GM19043 (cell line): ENCODE results near the gene THSD1.

Source experiments
- ATAC-seq: cut with Tn5 transposase; IDR thresholded peaks from one replicate; pipeline ENCODE4 v1.9.1; 2021; ENCODE audit warnings: low read depth; ENCODE audit not compliant: unreplicated experiment

Gene THSD1, protein sequence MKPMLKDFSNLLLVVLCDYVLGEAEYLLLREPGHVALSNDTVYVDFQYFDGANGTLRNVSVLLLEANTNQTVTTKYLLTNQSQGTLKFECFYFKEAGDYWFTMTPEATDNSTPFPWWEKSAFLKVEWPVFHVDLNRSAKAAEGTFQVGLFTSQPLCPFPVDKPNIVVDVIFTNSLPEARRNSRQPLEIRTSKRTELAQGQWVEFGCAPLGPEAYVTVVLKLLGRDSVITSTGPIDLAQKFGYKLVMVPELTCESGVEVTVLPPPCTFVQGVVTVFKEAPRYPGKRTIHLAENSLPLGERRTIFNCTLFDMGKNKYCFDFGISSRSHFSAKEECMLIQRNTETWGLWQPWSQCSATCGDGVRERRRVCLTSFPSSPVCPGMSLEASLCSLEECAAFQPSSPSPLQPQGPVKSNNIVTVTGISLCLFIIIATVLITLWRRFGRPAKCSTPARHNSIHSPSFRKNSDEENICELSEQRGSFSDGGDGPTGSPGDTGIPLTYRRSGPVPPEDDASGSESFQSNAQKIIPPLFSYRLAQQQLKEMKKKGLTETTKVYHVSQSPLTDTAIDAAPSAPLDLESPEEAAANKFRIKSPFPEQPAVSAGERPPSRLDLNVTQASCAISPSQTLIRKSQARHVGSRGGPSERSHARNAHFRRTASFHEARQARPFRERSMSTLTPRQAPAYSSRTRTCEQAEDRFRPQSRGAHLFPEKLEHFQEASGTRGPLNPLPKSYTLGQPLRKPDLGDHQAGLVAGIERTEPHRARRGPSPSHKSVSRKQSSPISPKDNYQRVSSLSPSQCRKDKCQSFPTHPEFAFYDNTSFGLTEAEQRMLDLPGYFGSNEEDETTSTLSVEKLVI

DNA sequence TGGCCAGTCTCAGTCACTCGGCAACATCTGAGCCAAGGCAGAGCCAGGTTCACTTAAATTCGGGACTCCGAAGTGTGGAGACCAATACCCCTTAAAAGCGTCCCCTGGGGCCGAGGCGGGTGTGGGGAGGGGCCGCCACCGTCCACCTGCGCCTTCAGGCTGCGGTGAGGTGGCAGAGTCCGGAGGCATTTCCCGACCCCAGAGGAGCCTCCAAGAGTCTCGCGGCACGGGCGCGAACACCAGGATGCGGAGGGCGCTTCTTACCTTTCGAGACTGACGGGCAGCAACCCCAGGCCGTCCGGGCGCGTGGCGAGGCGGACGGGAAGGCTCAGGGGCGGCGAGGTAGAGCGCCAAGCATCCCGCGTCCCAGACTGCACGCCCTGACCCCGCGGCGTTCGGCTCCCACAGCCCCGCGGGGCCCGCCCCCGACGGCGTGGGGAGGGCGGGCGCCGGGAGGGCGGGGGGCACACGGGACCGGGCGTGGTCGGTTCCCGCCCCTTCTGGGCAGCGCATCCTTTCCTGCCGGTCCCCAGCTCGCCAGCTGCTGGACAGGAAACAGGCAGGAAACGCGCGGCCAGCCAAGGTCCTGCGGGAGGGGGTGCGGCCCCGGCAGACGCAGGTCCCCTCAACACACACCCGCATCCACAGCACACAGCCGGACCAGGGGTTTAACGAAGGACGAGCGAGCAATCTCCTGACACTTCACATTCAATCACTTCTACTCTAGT is at the start of gene THSD1:
Gene THSD1 (minus strand): TSS at position 406 of the 728 bp plus-strand sequence. CDS start 3,572 bp downstream, outside the sequence.
- ATAC-seq: no peak

DNA sequence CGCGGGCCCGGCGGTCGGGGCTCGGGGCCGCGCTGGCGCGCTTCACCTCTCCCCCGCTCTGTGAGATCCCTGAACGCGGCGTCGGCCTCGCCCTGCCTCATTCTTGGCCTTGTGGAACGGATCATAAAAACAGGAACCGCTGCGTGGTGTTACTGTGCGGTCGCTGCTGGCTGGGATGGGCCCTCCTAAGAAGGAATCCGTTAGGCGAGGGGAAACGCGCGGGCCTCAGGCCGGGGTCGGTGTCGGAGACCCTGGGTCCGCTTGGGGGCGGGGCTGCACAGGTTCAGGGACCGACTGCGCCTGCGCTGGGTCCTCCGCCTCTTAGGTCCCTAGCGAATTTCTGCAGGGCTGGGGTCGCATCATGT is 49.7 kb upstream of the THSD1 start:
- ATAC-seq: peak; percentile 19

DNA sequence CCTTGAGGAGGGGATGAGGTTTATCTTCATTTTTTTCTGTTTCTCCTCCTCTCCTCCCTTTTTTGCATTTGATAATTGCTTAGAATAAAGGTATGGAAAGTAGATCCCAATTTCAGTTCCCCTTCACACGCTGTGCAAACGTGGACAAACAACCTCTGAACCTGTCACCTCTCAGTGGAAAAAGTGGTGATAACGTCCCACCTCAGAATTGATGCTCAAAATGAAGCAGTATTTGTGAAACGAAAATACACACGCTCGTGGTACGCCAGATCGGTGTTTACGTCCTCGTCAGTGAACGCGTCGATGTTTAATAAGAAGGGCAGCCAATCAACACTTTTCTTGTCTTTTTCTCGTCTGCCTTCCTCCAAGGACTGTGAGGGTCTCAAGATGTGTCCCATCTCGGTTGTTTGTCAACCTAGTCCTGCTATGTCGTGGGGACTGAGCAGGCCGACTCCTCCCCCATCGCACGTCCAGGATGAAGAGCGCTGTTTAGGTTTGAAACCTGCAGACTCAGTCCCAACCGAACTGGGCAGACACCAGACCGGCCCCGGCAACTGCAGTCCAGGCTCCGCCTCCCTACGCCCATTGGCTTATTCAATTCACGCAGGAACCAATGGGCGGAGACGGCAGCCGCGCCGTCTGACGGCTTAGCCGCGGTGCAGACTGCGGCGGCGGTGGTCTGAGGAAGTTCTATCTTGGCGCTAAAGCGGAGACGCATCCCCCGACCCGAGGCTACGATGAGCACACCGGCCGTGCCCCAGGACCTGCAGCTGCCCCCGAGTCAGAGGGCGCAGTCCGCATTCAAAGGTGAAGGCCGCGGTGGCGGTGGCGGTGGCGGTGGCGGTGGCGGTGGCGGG is 49.1 kb upstream of the THSD1 start, which contains the start of gene CKAP2:
Gene CKAP2 (plus strand): TSS at position 659 of the 857 bp plus-strand sequence. CDS start 79 bp downstream, at position 738.
- peak; percentile 71 for ATAC-seq

DNA sequence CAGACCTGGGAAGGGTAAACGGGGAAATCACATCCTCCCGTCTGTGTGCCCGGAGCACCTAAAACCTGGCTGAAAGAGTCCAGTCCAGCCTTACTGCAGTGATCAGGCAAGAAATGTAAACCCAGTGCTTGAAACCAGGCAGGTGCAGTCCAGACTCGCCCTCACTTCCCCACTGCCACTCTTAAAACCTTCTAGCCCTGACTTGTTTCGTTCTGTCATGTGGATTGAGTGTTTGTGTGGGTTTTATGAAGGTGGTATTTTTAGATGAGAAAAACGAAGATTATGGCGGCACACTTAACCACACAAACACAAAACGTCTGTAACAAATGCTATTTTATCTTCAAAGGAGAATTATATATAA is 48.5 kb upstream of the THSD1 start:
- ATAC-seq: peak; percentile 18

DNA sequence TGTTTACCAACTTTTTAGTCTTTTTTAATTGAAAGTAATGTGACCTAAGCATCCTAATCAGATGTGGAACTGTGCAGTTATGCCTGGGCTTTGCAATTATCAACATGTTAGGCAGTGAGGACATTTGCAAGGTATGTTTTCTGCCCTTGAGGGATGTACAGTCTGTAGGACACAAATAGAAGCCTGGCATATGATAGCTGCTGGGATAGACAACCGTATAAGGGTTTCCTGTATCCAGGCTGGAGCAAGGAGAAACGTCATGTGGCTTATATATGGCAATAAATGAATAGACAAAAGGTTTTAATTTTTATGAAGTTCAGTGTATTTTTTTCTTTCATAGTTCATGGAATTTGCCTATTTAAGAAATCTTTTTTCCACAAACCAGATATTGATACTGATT is 46.5 kb upstream of the THSD1 start:
- no peak for ATAC-seq

DNA sequence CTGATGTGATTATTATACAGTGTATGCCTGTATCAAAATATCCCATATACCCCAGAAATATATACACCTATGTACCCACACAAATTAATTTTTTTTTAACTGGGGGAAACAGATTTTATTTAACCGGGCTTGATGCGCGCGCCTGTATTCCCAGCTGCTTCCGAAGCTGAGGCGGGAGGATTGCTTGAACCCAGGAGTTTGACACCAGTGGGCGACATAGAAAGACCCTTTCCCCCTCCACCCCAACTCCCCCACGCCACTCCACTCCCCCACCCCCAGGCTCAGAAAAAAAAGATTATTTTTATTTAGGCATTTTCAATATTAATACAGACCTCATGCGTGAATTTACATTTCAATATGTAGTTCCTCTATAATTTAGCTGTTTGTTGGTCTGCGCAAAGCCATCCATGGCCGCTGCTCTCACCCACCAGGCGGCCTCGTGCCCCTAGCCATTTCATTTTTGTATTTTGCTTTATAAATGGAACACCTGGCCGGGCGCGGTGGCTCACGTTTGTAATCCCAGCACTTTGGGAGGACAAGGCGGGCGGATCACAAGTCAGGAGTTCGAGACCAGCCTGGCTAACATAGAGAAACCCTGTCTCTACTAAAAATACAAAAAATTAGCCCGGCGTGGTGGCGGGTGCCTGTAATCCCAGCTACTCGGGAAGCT is 45.3 kb upstream of the THSD1 start:
- no peak for ATAC-seq

DNA sequence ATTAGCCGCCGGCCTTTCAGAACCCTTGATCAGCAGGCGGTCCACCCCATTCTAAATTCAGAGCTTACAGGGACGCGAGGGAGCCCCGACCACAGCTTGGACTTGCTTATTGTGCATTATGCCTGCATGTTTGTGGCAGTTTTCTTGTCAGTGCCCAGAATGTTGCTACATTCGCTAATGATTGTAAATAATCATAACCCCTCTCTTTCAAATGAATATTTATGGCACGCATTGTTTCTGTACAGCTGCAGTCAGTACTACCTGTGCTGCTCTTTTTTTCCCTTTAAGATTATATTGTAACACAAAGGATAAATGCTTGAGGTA is 44.8 kb upstream of the THSD1 start:
- ATAC-seq: no peak

GRCh38 chr13:52450012-52450792 is 44.2 kb upstream of the THSD1 start, which contains the start of gene VPS36:
Gene VPS36 (minus strand): TSS chr13:52450634. CDS start chr13:52450594, 40 bp downstream.
- ATAC-seq: peak; percentile 51

DNA sequence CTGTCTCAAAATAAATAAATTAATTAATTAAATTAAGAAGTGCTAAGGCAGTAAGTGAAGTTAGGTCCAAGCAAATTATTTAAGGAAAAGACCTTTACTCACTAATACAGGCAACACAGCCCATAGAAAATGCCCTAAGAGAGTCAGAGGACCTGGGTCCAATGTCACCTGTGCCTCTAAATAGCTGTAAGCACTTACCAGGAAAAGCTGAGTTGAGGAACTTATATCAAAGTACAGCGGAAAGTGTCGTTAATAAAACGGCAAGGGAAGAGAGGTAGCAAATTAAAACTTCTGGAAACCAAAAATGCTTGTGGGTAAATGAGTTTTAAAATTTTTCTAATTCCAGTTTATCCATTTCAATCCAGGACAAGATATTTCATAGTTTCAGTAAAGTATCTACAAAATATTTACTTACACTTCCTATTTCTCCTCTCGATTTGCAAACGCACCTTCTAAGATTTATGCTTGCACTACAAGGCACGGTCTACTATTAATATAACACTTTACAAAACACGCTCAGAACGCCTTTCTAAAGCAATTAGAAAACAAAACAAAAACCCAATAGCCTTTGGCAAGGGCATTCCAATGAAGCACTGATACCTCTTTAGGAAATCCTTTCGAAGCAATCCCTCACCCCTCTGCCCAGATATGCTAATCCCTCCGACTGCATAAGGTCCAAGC is 43.5 kb upstream of the THSD1 start:
- no peak for ATAC-seq

DNA sequence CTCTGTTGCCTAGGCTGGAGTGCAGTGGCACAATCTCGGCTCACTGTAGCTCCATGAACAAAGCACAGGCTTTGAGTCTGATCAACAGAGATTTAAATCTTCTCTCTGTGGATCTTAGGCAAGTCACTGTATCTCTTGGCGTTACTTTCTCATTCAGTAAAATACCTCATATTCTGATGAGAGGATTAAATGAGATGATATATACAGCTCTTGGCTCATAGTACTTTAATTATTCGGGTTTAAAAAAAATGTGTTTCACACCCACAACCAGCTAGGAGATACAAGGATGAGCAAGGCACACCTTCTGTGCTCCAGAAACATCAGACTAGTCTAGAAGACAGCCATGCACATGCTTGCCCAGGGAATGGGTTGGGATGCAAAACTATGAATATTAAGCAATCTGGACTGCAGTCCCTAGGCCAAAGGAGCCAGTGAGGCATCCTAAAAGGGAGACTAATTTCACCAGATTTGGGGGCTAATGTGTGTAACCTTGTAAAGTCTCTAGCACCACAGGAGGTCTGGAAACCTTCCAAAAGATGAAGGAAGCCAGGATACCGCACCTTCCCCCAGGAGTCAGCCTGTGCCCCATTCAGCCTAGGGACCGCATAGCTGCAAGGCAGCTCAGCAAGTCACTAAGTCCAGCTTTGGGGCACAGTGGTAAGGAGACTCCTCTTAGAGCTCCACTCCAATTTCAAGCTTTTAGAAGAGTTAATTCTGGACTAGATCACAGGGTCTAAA is 42.0 kb upstream of the THSD1 start:
- ATAC-seq: no peak

DNA sequence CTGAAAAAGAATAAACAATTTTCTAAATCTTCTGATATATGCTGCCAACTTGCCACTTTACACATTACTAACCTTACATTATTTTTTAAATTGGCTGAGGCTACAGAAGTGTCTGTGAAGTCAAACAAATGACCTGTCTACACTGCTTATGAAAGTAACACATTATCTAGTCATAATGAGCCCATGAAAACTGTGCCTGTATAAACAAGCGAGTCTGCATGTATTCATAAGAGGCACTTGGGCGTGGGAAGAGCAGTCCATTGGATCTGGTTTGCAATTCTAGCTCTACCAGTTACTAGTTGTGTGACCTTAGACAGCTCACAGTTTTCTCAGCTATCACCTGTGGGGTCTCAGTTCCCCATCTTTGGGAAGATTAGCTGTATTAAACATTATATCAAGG is 41.4 kb upstream of the THSD1 start:
- no peak for ATAC-seq

DNA sequence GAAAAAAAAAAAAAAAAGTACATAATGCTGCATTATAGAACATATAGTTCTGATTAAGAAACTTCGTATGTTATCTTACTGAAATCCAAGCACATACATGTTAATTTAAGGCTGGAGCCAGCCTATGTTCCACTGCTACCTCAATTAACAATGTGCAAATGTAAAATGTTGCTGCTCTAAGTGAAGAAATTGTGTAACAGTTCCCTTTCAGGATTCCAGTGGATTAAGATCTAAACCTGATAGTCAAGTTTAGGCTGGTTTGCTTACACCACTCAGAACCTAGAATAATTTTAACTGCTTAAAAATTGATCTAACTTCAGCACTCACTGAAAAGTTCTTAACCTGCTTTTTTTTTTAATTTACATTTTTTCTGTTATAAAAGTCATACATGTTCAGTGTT is 40.3 kb upstream of the THSD1 start:
- ATAC-seq: no peak

- no peak for ATAC-seq
Measured at GRCh38 chr13:52432456-52432855, 26.5 kb upstream of the THSD1 start.

DNA sequence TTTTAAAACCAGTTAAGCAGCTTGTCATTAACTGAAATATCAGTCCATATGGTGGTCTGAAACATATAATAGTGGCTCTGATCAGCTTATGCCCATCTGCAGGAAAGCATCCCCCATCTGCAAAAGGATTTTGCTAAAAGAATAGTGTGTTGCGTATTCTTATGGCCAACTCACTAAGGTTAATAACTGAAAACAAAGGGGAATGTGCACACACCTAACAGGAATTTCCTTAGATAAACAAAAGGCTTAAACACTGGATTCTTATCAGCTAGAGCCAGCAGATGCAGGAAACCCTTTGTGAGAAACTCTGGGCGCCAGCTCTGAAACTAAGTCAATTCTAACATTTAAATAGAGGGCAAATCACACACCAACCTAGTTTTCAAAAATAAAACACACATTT is 22.3 kb upstream of the THSD1 start:
- ATAC-seq: no peak

DNA sequence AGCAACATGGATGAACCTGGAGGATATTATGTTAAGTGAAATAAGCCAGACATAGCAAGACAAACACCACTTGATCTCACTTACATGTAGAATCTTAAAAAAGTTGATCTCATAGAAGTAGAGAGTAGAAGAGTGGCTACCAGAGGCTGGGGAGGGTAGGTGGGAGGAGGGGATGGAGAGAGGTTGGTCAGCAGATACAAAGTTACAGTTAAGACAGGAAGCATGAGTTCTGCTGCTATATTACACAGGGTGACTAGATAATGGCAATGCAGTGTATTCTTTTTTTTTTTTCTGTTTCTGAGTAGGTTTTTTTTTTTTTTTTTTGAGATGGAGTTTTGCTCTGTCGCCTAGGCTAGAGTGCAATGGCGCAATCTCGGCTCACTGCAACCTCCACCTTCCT is 15.2 kb upstream of the THSD1 start:
- no peak for ATAC-seq

- ATAC-seq: no peak
Measured at GRCh38 chr13:52419080-52419479, 13.1 kb upstream of the THSD1 start.

DNA sequence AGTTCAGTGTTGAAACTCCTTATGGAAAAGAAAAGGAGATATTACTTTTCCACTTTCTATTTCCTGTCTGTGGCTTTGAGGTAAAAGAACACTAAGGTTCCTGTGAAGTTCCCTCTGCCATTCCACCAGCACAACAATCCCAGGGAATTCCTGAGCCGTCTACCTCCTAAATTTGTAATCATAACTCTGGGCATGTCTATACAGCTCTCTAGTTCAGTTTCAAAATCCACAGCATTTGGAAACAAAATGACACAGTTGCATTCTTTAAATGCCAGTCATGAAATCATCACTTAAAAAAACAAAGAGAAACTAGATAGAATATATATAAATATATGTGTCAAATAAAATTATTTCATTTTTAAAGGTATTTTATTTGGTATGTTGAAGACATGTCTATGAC is 9.0 kb upstream of the THSD1 start:
- ATAC-seq: no peak

- ATAC-seq: no peak
Measured at GRCh38 chr13:52414051-52414450, 8.1 kb upstream of the THSD1 start.
